IMR-90 (cell line): Measurements from ENCODE around the gene LTC4S. TPM values are rescaled to one million over a fixed set of nuclear protein-coding genes. Genes with fewer than 3 reads are reported as not detected.
"Not testable (repeated sequence)": the region's sequence is repeated elsewhere in the genome, so short reads cannot be mapped to it uniquely, and the experiment has no call there.

ENCODE experiments used
- ATAC-seq: fragments of 200-7000 bp; cut with Tn5 transposase; 2 replicates; pipeline ENCODE4 v1.9.1; 2020; ENCODE audit warnings: low read depth, mild to moderate bottlenecking, moderate library complexity
- BruUV-seq: library from RNA; stranded (reverse); fragments of 400-500 nt; replicated peaks from 2 replicates; lab custom pipeline; 2021; lab: Mats Ljungman, UMichigan
- CTCF ChIA-PET: fragments of 300-600 bp; formaldehyde crosslinking; extraction: SDS; loops from one replicate; lab custom pipeline; 2021; ENCODE audit warnings: antibody characterized with exemption; lab: Yijun Ruan, JAX
- POLR2A ChIA-PET: fragments of 300-600 bp; sonication (Branson Sonifier 250); formaldehyde crosslinking; loops from one replicate; lab custom pipeline; 2022; ENCODE audit warnings: antibody characterized with exemption; ENCODE audit not compliant: unreplicated experiment; lab: Charles Lee
- DNase-seq: peaks from one replicate; pipeline ENCODE4 v3.0.0; 2013
- H2AFZ ChIP-seq: replicated peaks from 2 replicates; pipeline ENCODE3; 2013; ENCODE audit warnings: low read length, mild to moderate bottlenecking; ENCODE audit not compliant: poor library complexity
- H2AK5ac ChIP-seq: 2 replicates; pipeline ENCODE4 v1.6.1; 2013; ENCODE audit warnings: low read depth, low read length, inconsistent platforms
- H2AK9ac ChIP-seq: replicated peaks from 2 replicates; pipeline ENCODE3; 2013; ENCODE audit warnings: mild to moderate bottlenecking, low read depth, low read length, moderate library complexity; ENCODE audit not compliant: poor library complexity
- H2BK120ac ChIP-seq: 2 replicates; pipeline ENCODE4 v1.6.1; 2013; ENCODE audit warnings: low read depth, low read length, inconsistent platforms
- H2BK15ac ChIP-seq: 3 replicates; pipeline ENCODE4 v1.6.1; 2013; ENCODE audit warnings: low read depth, low read length, inconsistent platforms
- H2BK20ac ChIP-seq: 2 replicates; pipeline ENCODE4 v1.6.1; 2013; ENCODE audit warnings: low read depth, mild to moderate bottlenecking, inconsistent platforms, low read length, moderate library complexity
- H2BK5ac ChIP-seq: 2 replicates; pipeline ENCODE4 v1.6.1; 2013; ENCODE audit warnings: mild to moderate bottlenecking, low read depth, low read length, inconsistent platforms; ENCODE audit not compliant: poor library complexity, severe bottlenecking
- H3K14ac ChIP-seq: replicated peaks from 2 replicates; pipeline ENCODE4 v1.6.1; 2013; ENCODE audit warnings: low read depth, low read length, inconsistent platforms
- H3K18ac ChIP-seq: 2 replicates; pipeline ENCODE4 v1.6.1; 2013; ENCODE audit warnings: low read depth, low read length, control low read depth
- H3K23ac ChIP-seq: 2 replicates; pipeline ENCODE4 v1.6.1; 2013; ENCODE audit warnings: low read depth, low read length, inconsistent platforms
- H3K27ac ChIP-seq: 2 replicates; pipeline ENCODE4 v1.5.1; 2013; ENCODE audit warnings: mild to moderate bottlenecking, control low read depth, low read length; ENCODE audit not compliant: insufficient read depth
- H3K27me3 ChIP-seq: 2 replicates; pipeline ENCODE4 v1.6.1; 2013; ENCODE audit warnings: low read length; ENCODE audit not compliant: control insufficient read depth, insufficient read depth
- H3K36me3 ChIP-seq: 2 replicates; pipeline ENCODE4 v1.6.1; 2013; ENCODE audit warnings: low read length, mixed read lengths; ENCODE audit not compliant: control insufficient read depth, insufficient read depth
- H3K4ac ChIP-seq: 2 replicates; pipeline ENCODE4 v1.6.1; 2013; ENCODE audit warnings: low read depth, low read length, inconsistent platforms
- H3K4me1 ChIP-seq: 2 replicates; pipeline ENCODE4 v1.6.1; 2013; ENCODE audit warnings: low read length, mixed read lengths; ENCODE audit not compliant: control insufficient read depth, insufficient read depth
- H3K4me2 ChIP-seq: 2 replicates; pipeline ENCODE4 v1.6.1; 2013; ENCODE audit warnings: low read depth, mild to moderate bottlenecking, control low read depth, low read length, moderate library complexity
- H3K4me3 ChIP-seq: 2 replicates; pipeline ENCODE4 v1.5.1; 2013; ENCODE audit warnings: low read depth, mild to moderate bottlenecking, control low read depth, low read length, moderate library complexity; ENCODE audit not compliant: insufficient read depth
- H3K56ac ChIP-seq: 2 replicates; pipeline ENCODE4 v1.6.1; 2013; ENCODE audit warnings: low read length, inconsistent platforms; ENCODE audit not compliant: insufficient read depth; ENCODE audit errors: extremely low read depth
- H3K79me1 ChIP-seq, 2 experiments: 2 replicates each; pipeline ENCODE4 v1.6.1; 2013; ENCODE audit warnings: low read length in 2 of 2, inconsistent platforms in 1 of 2, low read depth in 1 of 2
- H3K9ac ChIP-seq: 2 replicates; pipeline ENCODE4 v1.6.1; 2013; ENCODE audit warnings: low read depth, low read length, control low read depth
- H3K9me1 ChIP-seq: 2 replicates; pipeline ENCODE4 v1.6.1; 2013; ENCODE audit warnings: low read length, inconsistent platforms; ENCODE audit not compliant: insufficient read depth
- H3K9me3 ChIP-seq: 2 replicates; pipeline ENCODE4 v1.6.1; 2013; ENCODE audit warnings: low read length; ENCODE audit not compliant: control insufficient read depth, insufficient read depth
- H4K20me1 ChIP-seq: 2 replicates; pipeline ENCODE4 v1.6.1; 2013; ENCODE audit warnings: low read length, inconsistent platforms; ENCODE audit not compliant: insufficient read depth
- H4K5ac ChIP-seq: 2 replicates; pipeline ENCODE4 v1.6.1; 2013; ENCODE audit warnings: mild to moderate bottlenecking, low read depth, low read length, control low read depth
- H4K8ac ChIP-seq, 2 experiments: 2 replicates each; pipeline ENCODE4 v1.6.1; 2013; ENCODE audit warnings: low read depth in 2 of 2, low read length in 2 of 2, control low read depth in 1 of 2, inconsistent platforms in 1 of 2
- H4K91ac ChIP-seq: 2 replicates; pipeline ENCODE4 v1.6.1; 2013; ENCODE audit warnings: low read depth, low read length, inconsistent platforms; ENCODE audit not compliant: insufficient read depth
- WGBS, 2 experiments: methylation state at CpG; one replicate each; pipeline versions ENCODE4 v1.1.5 to v1.1.7; 2013; ENCODE audit warnings: missing lambda C conversion rate in 2 of 2; ENCODE audit not compliant: insufficient read length in 1 of 2; ENCODE audit errors: extremely low coverage in 2 of 2; 5-methylcytosine and 5-hydroxymethylcytosine counted together
- dilution Hi-C: fragments of 300-500 bp; cut with HindIII; formaldehyde crosslinking; loops from one replicate; pipeline ENCODE4 v1.14.3; 2018; ENCODE audit warnings: low sequenced_read_pairs; ENCODE audit not compliant: unreplicated experiment
- in situ Hi-C: fragments of 300-500 bp; cut with MboI; formaldehyde crosslinking; loops from 3 replicates; pipeline ENCODE4 v1.14.3; 2019; ENCODE audit warnings: low sequenced_read_pairs, inconsistent platforms, mixed read lengths
- intact Hi-C: fragments of 100-400 bp; cut with micrococcal nuclease; formaldehyde crosslinking; loops from 2 replicates; pipeline ENCODE4 v1.10.0; 2022
- polyA plus RNA-seq, 3 experiments: library from polyadenylated mRNA; depleted of rRNA; stranded (reverse); fragments of >200 nt; gene quantifications; 2 replicates each; pipeline ENCODE4 v1.2.3, GENCODE V29; 2012; ENCODE audit warnings: low replicate concordance in 1 of 3
- total RNA-seq: library from RNA; depleted of rRNA; stranded (reverse); fragments of >200 nt; gene quantifications from 2 replicates; pipeline ENCODE4 v1.2.3, GENCODE V29; 2012

The LTC4S gene
- total and polyA plus RNA-seq, 2 of the 4 experiments (the other 2 are of a cell fraction) = 0.72 TPM; not detected in 1

- H3K4me3 ChIP-seq, dilution Hi-C loops, H3K4me2 ChIP-seq, H2BK120ac ChIP-seq, H3K27ac ChIP-seq, H2BK5ac ChIP-seq, H4K20me1 ChIP-seq, H3K23ac ChIP-seq, H4K8ac ChIP-seq, intact Hi-C loops, H2AFZ ChIP-seq, H3K56ac ChIP-seq, H4K5ac ChIP-seq, H3K27me3 ChIP-seq, H3K79me1 ChIP-seq, H3K9me1 ChIP-seq, H3K36me3 ChIP-seq, H3K9ac ChIP-seq, ATAC-seq, DNase-seq, H2AK9ac ChIP-seq, H3K18ac ChIP-seq, in situ Hi-C loops, H3K4me1 ChIP-seq, H3K4ac ChIP-seq, H3K14ac ChIP-seq, POLR2A ChIA-PET, CTCF ChIA-PET, BruUV-seq, H3K9me3 ChIP-seq, H2BK20ac ChIP-seq, H2AK5ac ChIP-seq, H4K91ac ChIP-seq, H2BK15ac ChIP-seq: not testable (repeated sequence)
- WGBS, 2 experiments = 93% methylated on average over 5 of the region's 9 CpGs; no CpG with 5 or more reads in 1 of the 2 experiments
These were observed 4.5 kb upstream of the LTC4S start for GRCh38 chr5:179789278-179789677.
